Transverse colon (tissue), 4 donors: ENCODE measurements around the gene OR7G1. TPM values are rescaled to one million over a fixed set of nuclear protein-coding genes. Genes with fewer than 3 reads are reported as not detected.

Source experiments
- DNase-seq: peaks from one replicate; pipeline ENCODE4 v3.0.0-alpha.2; 2019
- H3K27ac ChIP-seq, 4 donors: fragments of 200-600 bp; sonication (generic); 2 replicates each; pipeline ENCODE4 v1.5.1; 2016 to 2018; ENCODE audit warnings: inconsistent platforms in 4 of 4
- H3K27me3 ChIP-seq: fragments of 200-600 bp; sonication (generic); 2 replicates; pipeline ENCODE4 v1.5.1; 2017; ENCODE audit warnings: inconsistent platforms
- H3K36me3 ChIP-seq, 4 donors: fragments of 200-600 bp; sonication (generic); 2 replicates each; pipeline ENCODE4 v1.5.1; 2017 to 2019; ENCODE audit warnings: inconsistent platforms in 4 of 4
- H3K4me1 ChIP-seq, 4 donors: fragments of 200-600 bp; sonication (generic); 2 replicates each; pipeline ENCODE4 v1.5.1; 2017 to 2020; ENCODE audit warnings: inconsistent platforms in 4 of 4
- H3K4me3 ChIP-seq, 4 donors: fragments of 200-600 bp; sonication (generic); 1 replicate in 1 of 4; 2 replicates in 3 of 4; pipeline versions ENCODE4 v1.5.1 to v1.6.1; 2017 to 2019; ENCODE audit warnings: inconsistent platforms in 4 of 4
- H3K9me3 ChIP-seq, 2 donors: fragments of 200-600 bp; sonication (generic); 2 replicates each; pipeline ENCODE4 v1.5.1; 2017 to 2019; ENCODE audit warnings: inconsistent platforms in 2 of 2
- EP300 ChIP-seq: sonication (generic); formaldehyde crosslinking; IDR thresholded peaks from one replicate; pipeline ENCODE4 v1.6.1; 2017; ENCODE audit warnings: antibody characterized with exemption, low read depth
- POLR2A ChIP-seq: fragments of 450-650 bp; IDR thresholded peaks from one replicate; pipeline ENCODE4 v1.6.1; 2016; ENCODE audit warnings: antibody characterized with exemption, mild to moderate bottlenecking, moderate library complexity
- POLR2AphosphoS5 ChIP-seq, 3 donors: sonication (generic); formaldehyde crosslinking; IDR thresholded peaks; one replicate each; pipeline ENCODE4 v1.6.1; 2016; ENCODE audit warnings: antibody characterized with exemption in 3 of 3
- WGBS, 2 donors: methylation state at CpG; one replicate each; pipeline ENCODE4 v1.1.5; 2018; ENCODE audit warnings: low coverage in 1 of 2; 5-methylcytosine and 5-hydroxymethylcytosine counted together
- in situ Hi-C, 4 donors: fragments of 200-750 bp; cut with MboI; loops; one replicate each; pipeline versions ENCODE4 v1.15.0 to v1.15.1; 2017; ENCODE audit warnings: low sequenced_read_pairs in 3 of 4, low pct_ligation_motif_present in 1 of 4, low pct_unique_long_range_greater_than_20kb in 1 of 4
- intact Hi-C: fragments of 100-400 bp; cut with DNase I; formaldehyde crosslinking; loops from one replicate; pipeline ENCODE4 v1.15.1; 2023; ENCODE audit warnings: low total_unique reads
- total RNA-seq, 4 donors: library from RNA; depleted of rRNA; stranded (reverse); fragments of >200 nt; gene quantifications; one replicate each; pipeline ENCODE4 v1.1.0, GENCODE V29; 2016
- TF ChIP-seq, protein P1 (sequence below), 5 experiments: fragments of 200-600 bp in 3 of 5; fragments of 450-650 bp in 2 of 5; sonication (generic) in 3 of 5; IDR thresholded peaks; 1 replicate in 2 of 5; 2 replicates in 3 of 5; pipeline ENCODE4 v1.5.1; 2016 to 2017; ENCODE audit warnings: antibody characterized with exemption in 5 of 5, inconsistent platforms in 3 of 5, mild to moderate bottlenecking in 2 of 5, moderate library complexity in 1 of 5

Gene OR7G1
- total RNA-seq, 4 donors from 2014 or later = not detected

DNA sequence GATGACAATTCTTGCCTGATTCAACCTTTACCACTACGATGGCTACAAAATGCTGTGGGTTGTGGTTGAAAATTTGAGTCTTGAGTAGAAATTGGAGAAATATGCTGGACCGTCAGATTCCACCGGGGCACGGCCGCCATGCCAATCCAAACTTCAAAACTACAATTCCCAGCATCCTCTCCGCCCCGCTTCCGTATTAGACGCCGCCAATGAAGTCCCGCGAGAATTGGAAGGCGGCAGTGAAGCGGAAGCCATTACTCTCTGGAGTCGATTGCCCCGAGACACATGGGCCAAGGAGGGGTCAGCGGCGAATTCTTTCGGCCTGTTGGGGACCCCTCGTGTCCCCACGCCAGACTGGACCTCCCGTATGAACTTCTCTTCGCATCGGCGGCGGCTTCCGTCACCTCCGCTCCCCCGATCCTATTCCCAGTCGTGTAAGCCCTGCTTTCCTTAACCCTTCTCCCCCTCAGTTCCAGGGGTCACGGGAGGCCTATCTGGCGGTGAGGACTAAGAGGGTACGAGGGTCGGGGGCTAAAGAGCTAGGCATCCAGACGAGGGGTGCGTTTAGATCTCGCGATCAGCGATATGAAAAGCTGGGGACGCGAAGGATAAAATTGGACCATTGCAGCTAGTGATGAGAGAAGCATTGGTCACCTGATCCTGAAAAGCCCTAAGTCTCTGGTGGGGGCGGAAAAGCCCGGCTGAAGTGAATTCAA, 24.8 kb upstream of the OR7G1 start, which contains the start of gene ZNF317:
TSS of gene ZNF317 (plus strand) at position 239 of the 716 bp plus-strand sequence. CDS start 15,620 bp downstream, outside the sequence.
- in situ Hi-C loops (loop anchor here in 2 of 4 donors (25.0 kb wide), 2 partner anchors 447 to 647 kb away; partner anchors contain the start of gene ZNF121 (in 1 of the 2)), intact Hi-C loops (no loop called here)
- H3K27me3 ChIP-seq = no peaks in the 10 kb centered on the region
- peak within 1 kb of the TSS; percentile 71 to 88 (median 81) for H3K4me3 ChIP-seq
- peak within 1 kb of the TSS; percentile 87 to 92 (median 91) for H3K27ac ChIP-seq
- DNase-seq = peak; percentile 95
- peaks cover 3 to 33% (median 16%) of the 10 kb centered on the region in 4 donors for H3K4me1 ChIP-seq
- 0% methylated on average over 5 to 43 of the region's 43 CpGs for WGBS, 2 donors
- H3K9me3 ChIP-seq = peaks cover 13% of the 10 kb centered on the region in 2 donors
- peaks cover 0 to 5% (median 2%) of the 10 kb centered on the region in 4 donors for H3K36me3 ChIP-seq
- TF ChIP-seq POLR2AphosphoS5 (IDR thresholded peaks at IDR 0.05) (peak; percentile 46 to 75 (median 69)), POLR2A (peak; percentile 53), EP300 (no peak)
- TF ChIP-seq, protein P1, sequence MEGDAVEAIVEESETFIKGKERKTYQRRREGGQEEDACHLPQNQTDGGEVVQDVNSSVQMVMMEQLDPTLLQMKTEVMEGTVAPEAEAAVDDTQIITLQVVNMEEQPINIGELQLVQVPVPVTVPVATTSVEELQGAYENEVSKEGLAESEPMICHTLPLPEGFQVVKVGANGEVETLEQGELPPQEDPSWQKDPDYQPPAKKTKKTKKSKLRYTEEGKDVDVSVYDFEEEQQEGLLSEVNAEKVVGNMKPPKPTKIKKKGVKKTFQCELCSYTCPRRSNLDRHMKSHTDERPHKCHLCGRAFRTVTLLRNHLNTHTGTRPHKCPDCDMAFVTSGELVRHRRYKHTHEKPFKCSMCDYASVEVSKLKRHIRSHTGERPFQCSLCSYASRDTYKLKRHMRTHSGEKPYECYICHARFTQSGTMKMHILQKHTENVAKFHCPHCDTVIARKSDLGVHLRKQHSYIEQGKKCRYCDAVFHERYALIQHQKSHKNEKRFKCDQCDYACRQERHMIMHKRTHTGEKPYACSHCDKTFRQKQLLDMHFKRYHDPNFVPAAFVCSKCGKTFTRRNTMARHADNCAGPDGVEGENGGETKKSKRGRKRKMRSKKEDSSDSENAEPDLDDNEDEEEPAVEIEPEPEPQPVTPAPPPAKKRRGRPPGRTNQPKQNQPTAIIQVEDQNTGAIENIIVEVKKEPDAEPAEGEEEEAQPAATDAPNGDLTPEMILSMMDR (IDR thresholded peaks at IDR 0.05) = no peak

DNA sequence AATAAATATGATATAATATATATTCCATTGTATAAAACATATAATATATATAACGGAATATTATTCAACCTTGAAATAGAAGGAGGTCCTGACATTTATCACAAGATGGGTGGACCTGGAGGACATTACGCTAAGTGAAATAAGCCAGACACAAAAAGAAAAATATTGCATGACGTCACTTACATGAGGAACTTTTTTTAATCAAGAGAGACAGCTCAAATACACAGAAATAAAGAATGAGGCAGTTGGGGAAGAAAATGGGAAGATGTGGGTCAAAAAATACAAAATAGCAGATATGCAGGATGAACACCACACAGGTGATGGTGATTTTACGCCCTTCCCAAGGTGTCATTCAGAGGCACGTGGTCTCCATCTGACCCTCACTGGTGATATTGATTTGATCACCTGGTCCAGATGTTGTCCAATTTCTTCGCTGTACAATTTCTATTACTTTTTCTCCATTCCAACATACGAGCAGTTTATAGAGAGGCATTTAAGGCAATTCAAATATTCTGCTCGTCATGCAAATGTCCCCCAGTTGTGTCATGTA, 24.1 kb upstream of the OR7G1 start:
- in situ Hi-C loops = loop anchor here in 2 of 4 donors (25.0 kb wide), 2 partner anchors 448 to 648 kb away; partner anchors contain the start of gene ZNF121 (in 1 of the 2)
- no peak for DNase-seq
- Histone ChIP-seq H3K4me1 (peaks cover 3 to 33% (median 16%) of the 10 kb centered on the region in 4 donors), H3K9me3 (peaks cover 7% of the 10 kb centered on the region in 2 donors), H3K27me3 (no peaks in the 10 kb centered on the region), H3K27ac (peak overlapping the region; percentile 87 to 92 (median 91)), H3K4me3 (peak overlapping the region; percentile 71 to 88 (median 81)), H3K36me3 (peaks cover 0 to 3% (median 0%) of the 10 kb centered on the region in 4 donors)
- intact Hi-C loops = no loop called here
- TF ChIP-seq POLR2A (no peak), EP300 (no peak), POLR2AphosphoS5 (IDR thresholded peaks at IDR 0.05) (no peak)
- TF ChIP-seq, protein P1 (IDR thresholded peaks at IDR 0.05) = no peak
- 25 to 31% methylated on average over 8 of the region's 8 CpGs for WGBS, 2 donors

DNA sequence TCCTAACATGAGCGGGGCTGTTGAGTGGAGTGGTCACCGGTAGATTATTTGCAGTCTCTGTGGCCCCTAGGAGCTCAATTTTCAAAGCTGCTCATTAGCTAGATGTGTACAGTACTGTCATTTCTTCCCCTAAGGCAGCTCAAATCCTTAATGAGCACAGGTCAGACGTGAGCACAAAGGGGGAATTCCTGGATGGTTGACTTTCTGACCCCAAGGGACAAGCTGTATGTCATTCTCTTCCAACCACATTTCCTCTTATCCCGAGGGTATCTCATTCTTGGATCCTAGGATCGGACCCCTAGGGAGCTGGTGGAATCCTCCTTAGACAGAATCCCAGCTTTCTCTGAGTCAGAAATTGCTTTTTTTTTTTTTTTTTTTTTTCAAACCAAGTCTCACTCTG, 16.9 kb upstream of the OR7G1 start:
- H3K4me3 ChIP-seq = no peak overlapping the region
- in situ Hi-C loops = loop anchor here in 2 of 4 donors (25.0 kb wide), 2 partner anchors 455 to 655 kb away; partner anchors contain the start of gene ZNF121 (in 1 of the 2)
- H3K4me1 ChIP-seq = peaks cover 0 to 7% (median 0%) of the 10 kb centered on the region in 4 donors
- intact Hi-C loops = no loop called here
- TF ChIP-seq EP300 (no peak), POLR2A (no peak), POLR2AphosphoS5 (IDR thresholded peaks at IDR 0.05) (no peak)
- TF ChIP-seq, protein P1 (IDR thresholded peaks at IDR 0.05) = no peak
- H3K9me3 ChIP-seq = no peaks in the 10 kb centered on the region
- no peaks in the 10 kb centered on the region for H3K27me3 ChIP-seq
- H3K27ac ChIP-seq = no peak overlapping the region
- WGBS, 2 donors = 38 to 64% methylated on average over 3 to 5 of the region's 5 CpGs
- DNase-seq = no peak
- no peaks in the 10 kb centered on the region for H3K36me3 ChIP-seq

DNA sequence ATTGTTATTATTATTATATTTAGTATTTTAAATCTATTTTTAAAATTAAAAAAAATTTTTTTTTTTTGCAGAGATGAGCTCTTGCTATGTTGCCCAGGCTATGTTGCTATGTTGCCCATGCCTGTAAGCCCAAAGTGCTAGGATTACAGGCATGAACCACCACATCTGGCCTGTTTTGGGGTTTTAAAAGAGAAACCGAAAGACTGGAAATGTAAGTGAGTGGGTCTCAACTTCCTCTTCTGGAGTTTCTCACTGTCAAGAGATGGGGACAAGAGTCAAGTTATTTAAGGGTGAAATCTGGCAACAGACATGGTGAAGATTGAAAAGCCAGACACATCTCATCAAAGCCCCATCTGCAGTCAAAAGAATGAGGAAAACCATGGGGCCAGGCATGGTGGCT, 15.4 kb upstream of the OR7G1 start:
- DNase-seq = no peak

More for the DNA sequence above, 15.4 kb upstream of the OR7G1 start:
- intact Hi-C loops (no loop called here), in situ Hi-C loops (loop anchor here in 2 of 4 donors (25.0 kb wide), 2 partner anchors 456 to 656 kb away; partner anchors contain the start of gene ZNF121 (in 1 of the 2))
- no peaks in the 10 kb centered on the region for H3K4me1 ChIP-seq
- WGBS, 2 donors = 40 to 74% methylated on average over 1 of the region's 1 CpG
- no peak overlapping the region for H3K4me3 ChIP-seq
- H3K27me3 ChIP-seq = no peaks in the 10 kb centered on the region
- no peak for TF ChIP-seq EP300
- H3K27ac ChIP-seq = no peak overlapping the region
- H3K9me3 ChIP-seq = no peaks in the 10 kb centered on the region
- no peaks in the 10 kb centered on the region for H3K36me3 ChIP-seq
